Measurements from ENCODE around the gene EMILIN3. TPM values are rescaled to one million over a fixed set of nuclear protein-coding genes. Genes with fewer than 3 reads are reported as not detected.

The EMILIN3 gene
- polyA plus RNA-seq, 2 of the 4 experiments (the other 2 are of a cell fraction), result 0.06 to 0.58 TPM

DNA sequence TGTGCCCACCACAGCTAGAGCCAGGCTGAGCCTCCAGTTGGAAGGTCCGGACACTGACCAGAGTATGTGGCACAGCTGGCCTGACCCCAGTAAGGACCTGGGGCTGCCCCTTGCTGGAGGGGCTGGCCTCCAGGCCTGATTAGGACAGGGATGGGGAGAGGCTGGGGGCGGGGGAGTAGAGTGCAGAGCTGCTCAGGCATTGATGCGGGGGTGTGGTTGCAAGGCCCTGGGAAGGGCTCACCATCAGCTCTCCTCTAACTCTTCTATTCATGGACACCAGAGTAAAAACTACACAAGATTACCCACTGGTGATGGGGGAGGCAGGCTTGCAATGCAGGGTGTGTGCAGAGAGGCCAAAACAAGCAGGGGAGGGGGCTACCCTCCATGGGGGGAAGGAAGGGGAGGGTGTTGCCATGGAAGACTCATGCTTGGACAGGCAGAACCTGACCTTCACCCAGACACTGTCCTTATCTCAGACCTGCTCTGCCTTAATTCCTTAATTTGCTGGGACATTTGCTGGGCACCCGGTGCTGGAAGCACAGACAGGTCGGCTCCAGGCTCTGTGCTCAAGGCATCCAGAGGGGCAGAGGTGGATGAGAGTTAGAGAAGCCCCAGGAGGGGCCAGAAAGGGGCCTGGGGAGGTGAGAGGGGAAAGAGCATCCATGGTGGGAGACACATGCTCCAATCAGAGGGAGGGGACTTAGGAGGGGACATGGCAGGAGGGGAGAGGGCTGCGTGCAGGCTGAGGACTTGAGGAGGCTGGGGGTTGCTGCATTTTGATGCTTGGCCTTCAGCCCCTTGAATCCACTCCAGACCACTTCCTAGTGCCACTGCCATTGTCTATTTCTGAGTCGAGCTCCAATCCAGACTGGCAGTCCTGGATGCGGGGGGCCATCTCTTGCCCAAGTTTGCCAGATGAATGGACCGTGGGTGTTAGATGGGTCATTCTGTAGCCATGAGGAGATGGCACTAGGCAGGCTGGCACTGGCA, 7.6 kb upstream of the EMILIN3 start (continued):
- TF ChIP-seq, protein P1, sequence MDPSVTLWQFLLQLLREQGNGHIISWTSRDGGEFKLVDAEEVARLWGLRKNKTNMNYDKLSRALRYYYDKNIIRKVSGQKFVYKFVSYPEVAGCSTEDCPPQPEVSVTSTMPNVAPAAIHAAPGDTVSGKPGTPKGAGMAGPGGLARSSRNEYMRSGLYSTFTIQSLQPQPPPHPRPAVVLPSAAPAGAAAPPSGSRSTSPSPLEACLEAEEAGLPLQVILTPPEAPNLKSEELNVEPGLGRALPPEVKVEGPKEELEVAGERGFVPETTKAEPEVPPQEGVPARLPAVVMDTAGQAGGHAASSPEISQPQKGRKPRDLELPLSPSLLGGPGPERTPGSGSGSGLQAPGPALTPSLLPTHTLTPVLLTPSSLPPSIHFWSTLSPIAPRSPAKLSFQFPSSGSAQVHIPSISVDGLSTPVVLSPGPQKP (IDR thresholded peaks at IDR 0.05; ENCODE audit: low read depth, low read length), result no peak
- TF ChIP-seq HOXB13 (CRISPR knock-in tag; IDR thresholded peaks at IDR 0.05; ENCODE audit: low read depth) (no peak), MAFK (IDR thresholded peaks at IDR 0.05; ENCODE audit: partially characterized antibody) (no peak)

DNA sequence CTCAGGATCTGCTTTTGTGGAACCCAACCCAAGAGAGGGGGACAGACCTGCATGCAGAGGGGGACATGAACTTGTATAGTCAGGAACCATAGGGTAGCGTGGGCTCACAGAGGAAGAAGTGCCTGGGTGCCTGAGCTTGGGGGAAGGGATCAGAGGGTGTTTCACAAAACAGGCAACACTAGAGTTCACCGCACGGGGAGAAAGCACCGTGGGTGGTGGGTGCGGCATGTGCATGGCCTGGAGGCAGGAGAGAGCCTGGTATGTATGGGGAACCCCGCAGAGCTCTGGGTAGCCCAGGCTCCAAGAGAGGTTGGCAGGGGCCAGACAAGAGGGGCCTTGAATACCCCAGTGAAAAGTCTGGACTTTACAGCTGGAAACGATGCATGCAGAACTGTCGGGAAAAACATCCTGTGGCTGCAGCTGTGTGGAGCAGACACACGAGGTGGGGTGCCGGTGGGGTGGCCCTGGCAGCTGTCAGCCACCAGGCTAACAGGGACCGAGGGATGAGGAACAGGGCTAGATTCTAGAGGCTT, 6.7 kb upstream of the EMILIN3 start:
- Histone ChIP-seq H3K4me3 (no peak overlapping the region), H3K4me2 (no peak overlapping the region), H3K4me1 (no peaks in the 10 kb centered on the region), H3K27ac (no peak overlapping the region), H3K9me3 (no peaks in the 10 kb centered on the region)
- TF ChIP-seq SREBF2 (IDR thresholded peaks at IDR 0.05) (no peak), HOXB5 (CRISPR knock-in tag; IDR thresholded peaks at IDR 0.05) (no peak), ZFP36 (IDR thresholded peaks at IDR 0.05; ENCODE audit: borderline replicate concordance, partially characterized antibody) (no peak)
- TF ChIP-seq, protein P2, sequence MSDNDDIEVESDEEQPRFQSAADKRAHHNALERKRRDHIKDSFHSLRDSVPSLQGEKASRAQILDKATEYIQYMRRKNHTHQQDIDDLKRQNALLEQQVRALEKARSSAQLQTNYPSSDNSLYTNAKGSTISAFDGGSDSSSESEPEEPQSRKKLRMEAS (IDR thresholded peaks at IDR 0.05), result no peak
- TF ChIP-seq, protein P3, sequence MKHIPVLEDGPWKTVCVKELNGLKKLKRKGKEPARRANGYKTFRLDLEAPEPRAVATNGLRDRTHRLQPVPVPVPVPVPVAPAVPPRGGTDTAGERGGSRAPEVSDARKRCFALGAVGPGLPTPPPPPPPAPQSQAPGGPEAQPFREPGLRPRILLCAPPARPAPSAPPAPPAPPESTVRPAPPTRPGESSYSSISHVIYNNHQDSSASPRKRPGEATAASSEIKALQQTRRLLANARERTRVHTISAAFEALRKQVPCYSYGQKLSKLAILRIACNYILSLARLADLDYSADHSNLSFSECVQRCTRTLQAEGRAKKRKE (CRISPR knock-in tag; IDR thresholded peaks at IDR 0.05; ENCODE audit: low read depth), result no peak
- ChIA-PET POLR2A (no interaction called here), CTCF (interaction anchor here (0.9 to 1.1 kb wide), 2 partner anchors 32 to 33 kb away, joined by 3 to 4 read pairs; partner anchors contain the start of gene LPIN3)
- DNase-seq (ENCODE audit: low read depth in 1 of 2, low spot score in 1 of 2) (no peak), FAIRE-seq (no peak), ATAC-seq (no peak)
- WGBS (ENCODE audit: missing lambda C conversion rate), result 49% methylated on average over 11 of the region's 11 CpGs

DNA sequence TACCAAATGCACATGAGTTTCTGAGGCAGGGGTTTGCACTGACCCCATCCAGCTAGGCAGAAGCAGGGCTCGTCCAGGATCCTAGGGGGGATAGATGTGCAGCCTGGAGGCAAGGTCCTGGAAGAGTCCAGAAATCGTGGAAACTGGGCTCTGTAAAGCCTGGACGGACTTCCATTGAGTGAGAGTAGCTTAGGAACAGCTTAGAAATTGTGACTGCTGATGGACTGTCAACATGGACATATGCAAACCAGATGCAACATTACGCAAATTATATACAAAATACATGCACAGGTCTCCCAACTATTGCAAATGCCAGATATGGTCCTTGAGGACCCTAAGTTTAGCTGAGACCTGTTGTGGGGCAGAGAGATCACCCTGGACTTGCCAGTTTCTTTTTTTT, 4.8 kb upstream of the EMILIN3 start:
- Histone ChIP-seq H3K4me2 (no peak overlapping the region), H3K27ac (no peak overlapping the region), H3K9me3 (no peaks in the 10 kb centered on the region), H3K4me1 (no peaks in the 10 kb centered on the region), H3K4me3 (no peak overlapping the region)
- WGBS (ENCODE audit: missing lambda C conversion rate), result 45% methylated on average over 4 of the region's 4 CpGs
- no peak for FAIRE-seq
- no peak for ATAC-seq
- ChIA-PET CTCF (interaction anchor here (0.7 to 0.9 kb wide), 4 partner anchors 27 to 364 kb away, joined by 3 read pairs; no protein-coding TSS in a partner anchor), POLR2A (no interaction called here)
- no peak for TF ChIP-seq JUNB (IDR thresholded peaks at IDR 0.05)
- no peak for TF ChIP-seq POLR2AphosphoS2 (conservative IDR thresholded peaks at IDR 0.05; ENCODE audit: low read length)
- TF ChIP-seq RCOR1 (IDR thresholded peaks at IDR 0.05; ENCODE audit: low read depth, low read length), result no peak
- TF ChIP-seq HOXB5 (CRISPR knock-in tag; IDR thresholded peaks at IDR 0.05), result no peak
- TF ChIP-seq, protein P4, sequence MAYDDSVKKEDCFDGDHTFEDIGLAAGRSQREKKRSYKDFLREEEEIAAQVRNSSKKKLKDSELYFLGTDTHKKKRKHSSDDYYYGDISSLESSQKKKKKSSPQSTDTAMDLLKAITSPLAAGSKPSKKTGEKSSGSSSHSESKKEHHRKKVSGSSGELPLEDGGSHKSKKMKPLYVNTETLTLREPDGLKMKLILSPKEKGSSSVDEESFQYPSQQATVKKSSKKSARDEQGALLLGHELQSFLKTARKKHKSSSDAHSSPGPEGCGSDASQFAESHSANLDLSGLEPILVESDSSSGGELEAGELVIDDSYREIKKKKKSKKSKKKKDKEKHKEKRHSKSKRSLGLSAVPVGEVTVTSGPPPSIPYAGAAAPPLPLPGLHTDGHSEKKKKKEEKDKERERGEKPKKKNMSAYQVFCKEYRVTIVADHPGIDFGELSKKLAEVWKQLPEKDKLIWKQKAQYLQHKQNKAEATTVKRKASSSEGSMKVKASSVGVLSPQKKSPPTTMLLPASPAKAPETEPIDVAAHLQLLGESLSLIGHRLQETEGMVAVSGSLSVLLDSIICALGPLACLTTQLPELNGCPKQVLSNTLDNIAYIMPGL (CRISPR knock-in tag; IDR thresholded peaks at IDR 0.05; ENCODE audit: borderline replicate concordance), result no peak
- TF ChIP-seq PHF8 (IDR thresholded peaks at IDR 0.05; ENCODE audit: borderline replicate concordance, low read depth), result no peak
- TF ChIP-seq TP53 (CRISPR knock-in tag; IDR thresholded peaks at IDR 0.05), result no peak
- TF ChIP-seq NR3C1 (IDR thresholded peaks at IDR 0.05), result no peak
- no peak for TF ChIP-seq SMC3 (IDR thresholded peaks at IDR 0.05)
- no peak for TF ChIP-seq FOXS1 (CRISPR knock-in tag; IDR thresholded peaks at IDR 0.05)
- no peak for TF ChIP-seq EHMT2 (IDR thresholded peaks at IDR 0.05; ENCODE audit: low read depth)
- TF ChIP-seq FOSL2 (IDR thresholded peaks at IDR 0.05), result no peak
- no peak for TF ChIP-seq FOSL2 (CRISPR knock-in tag; IDR thresholded peaks at IDR 0.05)
- no peak for TF ChIP-seq CEBPB (IDR thresholded peaks at IDR 0.05)
- no peak for TF ChIP-seq TFCP2L1 (CRISPR knock-in tag; IDR thresholded peaks at IDR 0.05)
- TF ChIP-seq CHD4 (IDR thresholded peaks at IDR 0.05; ENCODE audit: borderline replicate concordance), result no peak
- TF ChIP-seq ZFP36 (IDR thresholded peaks at IDR 0.05; ENCODE audit: borderline replicate concordance, partially characterized antibody), result no peak
- DNase-seq (ENCODE audit: low read depth in 1 of 2, low spot score in 1 of 2), result no peak
